Endothelial cell of umbilical vein (primary cell): ENCODE data around the gene RAPGEF4. TPM values are rescaled to one million over a fixed set of nuclear protein-coding genes. Genes with fewer than 3 reads are reported as not detected.
A peak's percentile ranks its signal among the peaks of the same experiment; 100 is the strongest.

Experiments
- BruUV-seq: library from RNA; stranded (reverse); fragments of 400-500 nt; replicated peaks from 2 replicates; lab custom pipeline; 2021; lab: Mats Ljungman, UMichigan
- CTCF ChIA-PET: fragments of 300-600, 350-600 bp; sonication (Branson Sonifier 250); formaldehyde crosslinking; loops from one replicate; lab custom pipeline; 2021; ENCODE audit warnings: antibody characterized with exemption, inconsistent platforms; lab: Charles Lee
- POLR2A ChIA-PET: fragments of 300-600, 350-600 bp; sonication (Branson Sonifier 250); formaldehyde crosslinking; loops from one replicate; lab custom pipeline; 2021; ENCODE audit warnings: antibody characterized with exemption, inconsistent platforms; lab: Charles Lee
- DNase-seq: peaks from one replicate; pipeline ENCODE4 v3.0.0-alpha.2; 2011; ENCODE audit warnings: low read depth, low spot score
- FAIRE-seq: peaks from 2 replicates; lab custom pipeline; 2011; peaks lifted over from hg19 to GRCh38; lab: Jason Lieb, UNC
- H2AFZ ChIP-seq: 2 replicates; pipeline ENCODE4 v1.6.0; 2012; ENCODE audit warnings: low read depth, low read length, control low read depth, inconsistent platforms
- H3K27ac ChIP-seq: 2 replicates; pipeline ENCODE4 v1.5.1; 2011; ENCODE audit warnings: low read depth, mild to moderate bottlenecking, control low read depth, low read length, moderate library complexity; ENCODE audit not compliant: insufficient read depth
- H3K27me3 ChIP-seq, 2 experiments: 2 replicates each; pipeline versions ENCODE4 v1.6.0 to v1.6.1; 2011; ENCODE audit warnings: low read length in 2 of 2, mixed read lengths in 1 of 2; ENCODE audit not compliant: control insufficient read depth in 2 of 2, insufficient read depth in 2 of 2
- H3K36me3 ChIP-seq, 2 experiments: 2 replicates in 1 of 2; 3 replicates in 1 of 2; pipeline ENCODE4 v1.5.1; 2011; ENCODE audit warnings: low read length in 2 of 2, mild to moderate bottlenecking in 1 of 2, moderate library complexity in 1 of 2; ENCODE audit not compliant: control insufficient read depth in 2 of 2, insufficient read depth in 2 of 2; ENCODE audit errors: extremely low read depth in 1 of 2
- H3K4me1 ChIP-seq: 3 replicates; pipeline ENCODE4 v1.5.1; 2011; ENCODE audit warnings: mild to moderate bottlenecking, low read length; ENCODE audit not compliant: control insufficient read depth, insufficient read depth; ENCODE audit errors: extremely low read depth
- H3K4me2 ChIP-seq: 2 replicates; pipeline ENCODE4 v1.6.1; 2011; ENCODE audit warnings: low read length, control low read depth, mixed read lengths; ENCODE audit not compliant: insufficient read depth
- H3K4me3 ChIP-seq, 3 experiments: fragments of 200-600 bp in 1 of 3; sonication (generic), shearing (Covaris generic) in 1 of 3; replicated peaks in 1 of 3; 2 replicates each; pipeline ENCODE4 v1.5.1; 2011 to 2016; ENCODE audit warnings: control low read depth in 3 of 3, low read length in 3 of 3, mild to moderate bottlenecking in 2 of 3, inconsistent platforms in 1 of 3, low read depth in 1 of 3, moderate library complexity in 1 of 3; ENCODE audit not compliant: insufficient read depth in 1 of 3
- H3K79me2 ChIP-seq: 2 replicates; pipeline ENCODE4 v1.6.0; 2012; ENCODE audit warnings: low read length, inconsistent platforms; ENCODE audit not compliant: control insufficient read depth, insufficient read depth
- H3K9ac ChIP-seq: replicated peaks from 2 replicates; pipeline ENCODE3; 2011; ENCODE audit warnings: low read length, control low read depth; ENCODE audit not compliant: insufficient read depth; ENCODE audit errors: extremely low read depth
- H3K9me1 ChIP-seq: replicated peaks from 3 replicates; pipeline ENCODE4 v1.6.0; 2011; ENCODE audit warnings: mild to moderate bottlenecking, low read length; ENCODE audit not compliant: control insufficient read depth, insufficient read depth; ENCODE audit errors: extremely low read depth
- H3K9me3 ChIP-seq: replicated peaks from 2 replicates; pipeline ENCODE4 v1.5.1; 2012; ENCODE audit warnings: low read length, inconsistent platforms; ENCODE audit not compliant: control insufficient read depth, insufficient read depth
- H4K20me1 ChIP-seq: replicated peaks from 2 replicates; pipeline ENCODE3; 2011; ENCODE audit warnings: mild to moderate bottlenecking, low read length; ENCODE audit not compliant: control insufficient read depth, insufficient read depth; ENCODE audit errors: extremely low read depth
- EZH2 ChIP-seq: IDR thresholded peaks from 2 replicates; pipeline ENCODE4 v1.6.1; 2012; ENCODE audit warnings: borderline replicate concordance, low read depth, mild to moderate bottlenecking, moderate library complexity, low read length, inconsistent platforms; ENCODE audit not compliant: severe bottlenecking
- FOS ChIP-seq: IDR thresholded peaks from 2 replicates; pipeline ENCODE4 v1.6.1; 2011; ENCODE audit warnings: mild to moderate bottlenecking, low read length, moderate library complexity, borderline replicate concordance; ENCODE audit not compliant: insufficient read depth
- GATA2 ChIP-seq: IDR thresholded peaks from 2 replicates; pipeline ENCODE4 v1.7.0; 2011; ENCODE audit warnings: low read depth, mild to moderate bottlenecking, moderate library complexity, mixed read lengths, low read length; ENCODE audit not compliant: insufficient read length, insufficient read depth
- JUN ChIP-seq: IDR thresholded peaks from 2 replicates; pipeline ENCODE4 v1.6.1; 2011; ENCODE audit warnings: borderline replicate concordance, low read depth; ENCODE audit not compliant: insufficient read length, insufficient read depth
- MAX ChIP-seq: IDR thresholded peaks from 2 replicates; pipeline ENCODE4 v1.6.1; 2011; ENCODE audit not compliant: insufficient read depth, insufficient read length
- MYC ChIP-seq: IDR thresholded peaks from one replicate; pipeline ENCODE4 v1.6.1; 2011; ENCODE audit warnings: mild to moderate bottlenecking, low read depth, low read length
- POLR2A ChIP-seq: IDR thresholded peaks from 2 replicates; pipeline ENCODE4 v1.6.1; 2012; ENCODE audit warnings: low read depth, mild to moderate bottlenecking, control low read depth, low read length
- POLR2AphosphoS5 ChIP-seq: IDR thresholded peaks from 2 replicates; pipeline ENCODE4 v1.6.1; 2012; ENCODE audit warnings: low read depth, mild to moderate bottlenecking, control low read depth, low read length, moderate library complexity; ENCODE audit not compliant: insufficient read depth
- dilution Hi-C: fragments of 300-500 bp; cut with MboI; formaldehyde crosslinking; loops from one replicate; pipeline ENCODE4 v1.15.0; 2019; ENCODE audit warnings: low sequenced_read_pairs; ENCODE audit not compliant: extremely low pct_ligation_motif_present
- intact Hi-C: fragments of 100-400 bp; cut with micrococcal nuclease; formaldehyde crosslinking; loops from one replicate; pipeline ENCODE4 v1.10.0; 2022
- polyA plus RNA-seq, 4 experiments: library from polyadenylated mRNA; depleted of rRNA in 3 of 4; stranded (reverse) in 3 of 4; unstranded in 1 of 4; fragments of >200 nt; gene quantifications; 2 replicates each; pipeline versions ENCODE4 v1.2.1 to v1.2.3, GENCODE V29; 2011 to 2012; ENCODE audit warnings: missing spikeins in 1 of 4
- total RNA-seq: library from RNA; stranded (reverse); gene quantifications from 2 replicates; pipeline ENCODE4 v1.2.3, GENCODE V29; 2021

Gene RAPGEF4
- total and polyA plus RNA-seq, 2 donors (not counting 3 experiments of a cell fraction or from before 2014, with no cell fraction given), result 7.2 to 9.2 TPM

GRCh38 chr2:172970660-172971059, 235.0 kb downstream of the RAPGEF4 start:
- no peaks in the 10 kb centered on the region for H3K79me2 ChIP-seq
- H3K9ac ChIP-seq, result no peak overlapping the region
- ChIA-PET POLR2A (no interaction called here), CTCF (interaction anchor here (0.6 to 4.8 kb wide), 9 partner anchors 10 to 157 kb away, joined by 3 to 54 read pairs (median 4); no protein-coding TSS in a partner anchor)
- intact Hi-C loops, result no loop called here
- no peaks in the 10 kb centered on the region for H3K9me3 ChIP-seq
- BruUV-seq, result no TSS peak
- H2AFZ ChIP-seq, result no peak overlapping the region
- no peaks in the 10 kb centered on the region for H4K20me1 ChIP-seq
- no peak overlapping the region for H3K4me2 ChIP-seq
- peaks cover 0 to 3% of the 10 kb centered on the region in 2 experiments for H3K36me3 ChIP-seq
- no peaks in the 10 kb centered on the region for H3K27me3 ChIP-seq
- no peak overlapping the region for H3K4me3 ChIP-seq
- no peak for TF ChIP-seq MAX
- TF ChIP-seq FOS, result no peak
- TF ChIP-seq POLR2AphosphoS5, result no peak
- no peak for TF ChIP-seq POLR2A
- TF ChIP-seq MYC, result no peak
- no peak for TF ChIP-seq EZH2
- TF ChIP-seq JUN, result no peak
- TF ChIP-seq GATA2, result no peak
- no peak for FAIRE-seq
- dilution Hi-C loops, result no loop called here
- H3K4me1 ChIP-seq, result peaks cover 46% of the 10 kb centered on the region
- peak; percentile 37 for DNase-seq
- H3K9me1 ChIP-seq, result no peaks in the 10 kb centered on the region
- no peak overlapping the region for H3K27ac ChIP-seq
